Fibroblast of lung (primary cell): ENCODE results near the gene IL15RA. TPM values are rescaled to one million over a fixed set of nuclear protein-coding genes. Genes with fewer than 3 reads are reported as not detected.

Experiments used
- DNase-seq, 2 donors: peaks; one replicate each; pipeline versions ENCODE4 v3.0.0 to v3.0.0-alpha.2; 2010; ENCODE audit warnings: low read depth in 2 of 2
- H2AFZ ChIP-seq: 2 replicates; pipeline ENCODE4 v1.5.1; 2012; ENCODE audit warnings: low read length, control low read depth, inconsistent platforms
- H3K27ac ChIP-seq: 2 replicates; pipeline ENCODE4 v1.5.1; 2011; ENCODE audit warnings: low read length, control low read depth; ENCODE audit not compliant: insufficient read depth
- H3K27me3 ChIP-seq: 2 replicates; pipeline ENCODE4 v1.5.1; 2011; ENCODE audit warnings: mild to moderate bottlenecking, low read length; ENCODE audit not compliant: control insufficient read depth, insufficient read depth
- H3K36me3 ChIP-seq: 2 replicates; pipeline ENCODE4 v1.5.1; 2011; ENCODE audit warnings: low read length; ENCODE audit not compliant: control insufficient read depth, insufficient read depth
- H3K4me1 ChIP-seq: 2 replicates; pipeline ENCODE4 v1.5.1; 2011; ENCODE audit warnings: low read length; ENCODE audit not compliant: control insufficient read depth, insufficient read depth; ENCODE audit errors: extremely low read depth
- H3K4me2 ChIP-seq: 2 replicates; pipeline ENCODE4 v1.5.1; 2011; ENCODE audit warnings: low read length, control low read depth; ENCODE audit not compliant: insufficient read depth; ENCODE audit errors: extremely low read depth
- H3K4me3 ChIP-seq, 4 experiments: fragments of 200-600 bp in 1 of 4; sonication (generic) in 1 of 4; replicated peaks in 1 of 4; 2 replicates each; pipeline ENCODE4 v1.5.1; 2011 to 2016; ENCODE audit warnings: low read length in 4 of 4, low read depth in 3 of 4, mild to moderate bottlenecking in 3 of 4, control low read depth in 2 of 4, inconsistent platforms in 1 of 4, mixed read lengths in 1 of 4; ENCODE audit not compliant: insufficient read depth in 1 of 4; ENCODE audit errors: control extremely low read depth in 1 of 4
- H3K79me2 ChIP-seq: 2 replicates; pipeline ENCODE4 v1.5.1; 2012; ENCODE audit warnings: mild to moderate bottlenecking, low read length, inconsistent platforms; ENCODE audit not compliant: control insufficient read depth, insufficient read depth
- H3K9ac ChIP-seq: 2 replicates; pipeline ENCODE4 v1.5.1; 2011; ENCODE audit warnings: mild to moderate bottlenecking, low read length, control low read depth; ENCODE audit not compliant: insufficient read depth
- H3K9me3 ChIP-seq: 2 replicates; pipeline ENCODE4 v1.5.1; 2012; ENCODE audit warnings: low read depth, low read length; ENCODE audit not compliant: control insufficient read depth, insufficient read depth
- H4K20me1 ChIP-seq: 2 replicates; pipeline ENCODE4 v1.5.1; 2011; ENCODE audit warnings: low read length; ENCODE audit not compliant: control insufficient read depth, insufficient read depth; ENCODE audit errors: extremely low read depth
- EZH2 ChIP-seq: IDR thresholded peaks from 2 replicates; pipeline ENCODE4 v1.5.1; 2012; ENCODE audit warnings: low read length, control low read depth, mild to moderate bottlenecking; ENCODE audit errors: missing control alignments
- polyA plus RNA-seq, 2 donors: library from polyadenylated mRNA; depleted of rRNA in 1 of 2; stranded (reverse) in 1 of 2; unstranded in 1 of 2; fragments of >200 nt; gene quantifications; 2 replicates each; pipeline ENCODE4 v1.2.1, GENCODE V29; 2011 to 2012; ENCODE audit warnings: missing spikeins in 1 of 2
- total RNA-seq: library from RNA; depleted of rRNA; stranded (reverse); fragments of >200 nt; gene quantifications from 2 replicates; pipeline ENCODE4 v1.2.1, GENCODE V29; 2014
- TF ChIP-seq, protein P1 (sequence below), 2 donors: IDR thresholded peaks in 1 of 2; conservative IDR thresholded peaks in 1 of 2; 1 replicate in 1 of 2; 2 replicates in 1 of 2; pipeline ENCODE4 v1.5.1; 2011 to 2012; ENCODE audit warnings: low read length in 2 of 2, control low read depth in 1 of 2, inconsistent platforms in 1 of 2, low read depth in 1 of 2, mild to moderate bottlenecking in 1 of 2

The IL15RA gene
- total and polyA plus RNA-seq, 2 donors (not counting 1 experiment from before 2014, with no cell fraction given) = 5.9 to 13.7 TPM

GRCh38 chr10:5932345-5932744, 45.0 kb downstream of the IL15RA start:
- Histone ChIP-seq H2AFZ (no peak overlapping the region), H3K4me1 (no peaks in the 10 kb centered on the region), H3K79me2 (no peaks in the 10 kb centered on the region), H3K9me3 (no peaks in the 10 kb centered on the region), H3K4me3 (no peak overlapping the region), H3K4me2 (no peak overlapping the region), H3K27me3 (no peaks in the 10 kb centered on the region), H4K20me1 (no peaks in the 10 kb centered on the region), H3K36me3 (peaks cover 18% of the 10 kb centered on the region), H3K27ac (no peak overlapping the region), H3K9ac (no peak overlapping the region)
- DNase-seq = peak in 1 of 2 donors; percentile 78
- TF ChIP-seq, protein P1, sequence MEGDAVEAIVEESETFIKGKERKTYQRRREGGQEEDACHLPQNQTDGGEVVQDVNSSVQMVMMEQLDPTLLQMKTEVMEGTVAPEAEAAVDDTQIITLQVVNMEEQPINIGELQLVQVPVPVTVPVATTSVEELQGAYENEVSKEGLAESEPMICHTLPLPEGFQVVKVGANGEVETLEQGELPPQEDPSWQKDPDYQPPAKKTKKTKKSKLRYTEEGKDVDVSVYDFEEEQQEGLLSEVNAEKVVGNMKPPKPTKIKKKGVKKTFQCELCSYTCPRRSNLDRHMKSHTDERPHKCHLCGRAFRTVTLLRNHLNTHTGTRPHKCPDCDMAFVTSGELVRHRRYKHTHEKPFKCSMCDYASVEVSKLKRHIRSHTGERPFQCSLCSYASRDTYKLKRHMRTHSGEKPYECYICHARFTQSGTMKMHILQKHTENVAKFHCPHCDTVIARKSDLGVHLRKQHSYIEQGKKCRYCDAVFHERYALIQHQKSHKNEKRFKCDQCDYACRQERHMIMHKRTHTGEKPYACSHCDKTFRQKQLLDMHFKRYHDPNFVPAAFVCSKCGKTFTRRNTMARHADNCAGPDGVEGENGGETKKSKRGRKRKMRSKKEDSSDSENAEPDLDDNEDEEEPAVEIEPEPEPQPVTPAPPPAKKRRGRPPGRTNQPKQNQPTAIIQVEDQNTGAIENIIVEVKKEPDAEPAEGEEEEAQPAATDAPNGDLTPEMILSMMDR (conservative IDR thresholded peaks at IDR 0.05 in 1 of 2, IDR thresholded peaks at IDR 0.05 in 1 of 2; ENCODE audit: low read depth in 1 of 2, low read length in 2 of 2) = no peak
- TF ChIP-seq EZH2 = no peak

DNA sequence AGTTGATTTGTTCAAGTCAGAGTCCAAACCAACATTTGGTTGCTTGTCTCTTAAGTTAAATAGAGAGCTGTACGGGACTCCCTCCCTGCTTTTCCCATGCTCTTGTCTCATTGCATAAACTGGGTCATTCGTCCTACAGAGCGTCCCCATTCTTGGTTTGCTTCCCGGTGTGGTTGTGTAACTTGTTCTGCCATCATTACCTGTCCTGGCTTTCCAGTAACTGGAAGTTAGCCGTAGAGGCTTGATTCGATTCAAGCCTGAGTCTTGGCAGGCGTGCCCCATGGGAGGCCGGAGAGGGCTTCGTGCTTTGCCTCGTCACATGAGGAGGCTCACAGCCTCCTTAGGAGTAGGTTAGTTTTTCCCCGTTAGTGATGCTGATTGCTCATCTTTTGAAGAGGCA, 47.1 kb downstream of the IL15RA start:
- H3K36me3 ChIP-seq = peaks cover 11% of the 10 kb centered on the region
- H3K4me3 ChIP-seq = no peak overlapping the region
- H4K20me1 ChIP-seq = no peaks in the 10 kb centered on the region
- H3K4me2 ChIP-seq = no peak overlapping the region
- no peak for DNase-seq
- no peak overlapping the region for H2AFZ ChIP-seq
- H3K9ac ChIP-seq = no peak overlapping the region
- H3K79me2 ChIP-seq = no peaks in the 10 kb centered on the region
- TF ChIP-seq, protein P1 (conservative IDR thresholded peaks at IDR 0.05 in 1 of 2, IDR thresholded peaks at IDR 0.05 in 1 of 2; ENCODE audit: low read depth in 1 of 2, low read length in 2 of 2) = no peak
- no peak for TF ChIP-seq EZH2
- peaks cover 5% of the 10 kb centered on the region for H3K4me1 ChIP-seq
- no peak overlapping the region for H3K27ac ChIP-seq
- no peaks in the 10 kb centered on the region for H3K27me3 ChIP-seq
- H3K9me3 ChIP-seq = no peaks in the 10 kb centered on the region

DNA sequence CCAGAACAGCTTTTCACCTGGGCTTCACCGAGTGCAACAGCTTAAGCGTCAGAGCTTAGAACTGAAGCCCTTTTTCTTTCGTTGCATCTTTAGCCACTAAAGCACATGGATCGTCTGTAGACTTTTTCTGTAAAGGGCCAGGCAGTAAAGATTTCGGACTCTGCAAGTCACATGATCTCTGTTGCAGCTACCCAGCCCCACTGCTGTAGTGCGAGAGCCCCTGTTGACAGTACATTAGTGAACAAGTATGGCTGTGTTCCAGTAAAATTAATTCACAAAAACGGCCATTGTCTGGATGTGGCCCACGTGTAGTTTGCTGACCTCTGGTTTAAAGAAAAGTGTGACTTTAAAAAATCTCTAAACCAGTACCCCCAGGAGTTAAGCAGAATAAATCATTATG, 47.9 kb downstream of the IL15RA start:
- Histone ChIP-seq H3K27me3 (no peaks in the 10 kb centered on the region), H4K20me1 (no peaks in the 10 kb centered on the region), H3K79me2 (no peaks in the 10 kb centered on the region), H2AFZ (no peak overlapping the region), H3K36me3 (peaks cover 12% of the 10 kb centered on the region), H3K4me2 (no peak overlapping the region), H3K4me3 (no peak overlapping the region), H3K4me1 (peaks cover 5% of the 10 kb centered on the region), H3K9ac (no peak overlapping the region), H3K9me3 (no peaks in the 10 kb centered on the region), H3K27ac (no peak overlapping the region)
- DNase-seq = no peak
- TF ChIP-seq, protein P1 (conservative IDR thresholded peaks at IDR 0.05 in 1 of 2, IDR thresholded peaks at IDR 0.05 in 1 of 2; ENCODE audit: low read depth in 1 of 2, low read length in 2 of 2) = no peak
- no peak for TF ChIP-seq EZH2
